B cell (primary cell): ENCODE measurements around the gene PAPPA. TPM values are rescaled to one million over a fixed set of nuclear protein-coding genes. Genes with fewer than 3 reads are reported as not detected.

Experiments used
- ATAC-seq: fragments of 200-7000 bp; cut with Tn5 transposase; one replicate; pipeline ENCODE4 v1.10.0; 2021; ENCODE audit warnings: low read depth, mild to moderate bottlenecking, moderate number of reproducible peaks, moderate library complexity
- CTCF ChIA-PET: fragments of 350-600 bp; sonication (Branson Sonifier 250); formaldehyde crosslinking; loops from one replicate; lab custom pipeline; 2021; ENCODE audit warnings: antibody characterized with exemption, inconsistent platforms; lab: Charles Lee
- POLR2A ChIA-PET: fragments of 350-600 bp; sonication (Branson Sonifier 250); formaldehyde crosslinking; loops from one replicate; lab custom pipeline; 2021; ENCODE audit warnings: antibody characterized with exemption; lab: Charles Lee
- DNase-seq: peaks from one replicate; pipeline ENCODE4 v3.0.0; 2013
- H2AFZ ChIP-seq: 2 replicates; pipeline ENCODE4 v1.6.1; 2012; ENCODE audit warnings: mild to moderate bottlenecking, low read depth, low read length; ENCODE audit not compliant: insufficient read depth, poor library complexity, severe bottlenecking
- H3K27ac ChIP-seq, 2 donors: 1 replicate in 1 of 2; 2 replicates in 1 of 2; pipeline ENCODE4 v1.5.1; 2012 to 2013; ENCODE audit warnings: low read length in 2 of 2, mild to moderate bottlenecking in 2 of 2, moderate library complexity in 1 of 2
- H3K27me3 ChIP-seq, 4 experiments: fragments of 200-600 bp in 1 of 4; sonication (generic) in 1 of 4; replicated peaks in 1 of 4; 1 replicate in 2 of 4; 2 replicates in 2 of 4; pipeline versions ENCODE4 v1.6.1 to v1.7.0; 2013 to 2016; ENCODE audit warnings: low read length in 3 of 4, mild to moderate bottlenecking in 2 of 4, mixed read lengths in 1 of 4, moderate library complexity in 1 of 4; ENCODE audit not compliant: insufficient read depth in 4 of 4, control insufficient read depth in 3 of 4; ENCODE audit errors: control extremely low read depth in 1 of 4
- H3K36me3 ChIP-seq, 2 experiments: replicated peaks in 1 of 2; 1 replicate in 1 of 2; 2 replicates in 1 of 2; pipeline versions ENCODE4 v1.6.1 to v1.7.1; 2013; ENCODE audit warnings: low read length in 1 of 2; ENCODE audit not compliant: insufficient read depth in 2 of 2, control insufficient read depth in 1 of 2; ENCODE audit errors: control extremely low read depth in 1 of 2, extremely low read depth in 1 of 2
- H3K4me1 ChIP-seq, 2 donors: fragments of 200-600 bp in 1 of 2; sonication (generic) in 1 of 2; 1 replicate in 1 of 2; 2 replicates in 1 of 2; pipeline versions ENCODE4 v1.5.1 to v1.6.1; 2013 to 2017; ENCODE audit warnings: low read length in 2 of 2; ENCODE audit not compliant: control insufficient read depth in 2 of 2, insufficient read depth in 2 of 2
- H3K4me2 ChIP-seq: replicated peaks from 2 replicates; pipeline ENCODE3; 2012; ENCODE audit warnings: mild to moderate bottlenecking, low read depth, low read length; ENCODE audit not compliant: poor library complexity, severe bottlenecking
- H3K4me3 ChIP-seq, 5 experiments: fragments of 200-600 bp in 1 of 5; sonication (generic) in 1 of 5; 1 replicate in 3 of 5; 2 replicates in 2 of 5; pipeline versions ENCODE4 v1.5.1 to v1.7.0; 2011 to 2016; ENCODE audit warnings: low read length in 4 of 5, mild to moderate bottlenecking in 4 of 5, low read depth in 2 of 5, control low read depth in 1 of 5, moderate library complexity in 1 of 5; ENCODE audit not compliant: insufficient read depth in 1 of 5; ENCODE audit errors: control extremely low read depth in 1 of 5, extremely low read depth in 1 of 5
- H3K79me2 ChIP-seq: fragments of 200-600 bp; sonication (generic); one replicate; pipeline ENCODE4 v1.6.0; 2016; ENCODE audit warnings: low read length; ENCODE audit not compliant: control insufficient read depth, insufficient read depth
- H3K9ac ChIP-seq: fragments of 200-600 bp; sonication (generic); 2 replicates; pipeline ENCODE4 v1.6.1; 2017; ENCODE audit warnings: mild to moderate bottlenecking, low read length, moderate library complexity
- H3K9me3 ChIP-seq, 3 donors: one replicate each; pipeline versions ENCODE4 v1.6.1 to v1.7.1; 2013; ENCODE audit warnings: low read length in 2 of 3; ENCODE audit not compliant: control insufficient read depth in 2 of 3, insufficient read depth in 1 of 3; ENCODE audit errors: control extremely low read depth in 1 of 3
- H4K20me1 ChIP-seq: 2 replicates; pipeline ENCODE4 v1.6.0; 2012; ENCODE audit warnings: mild to moderate bottlenecking, low read length; ENCODE audit not compliant: insufficient read depth, control insufficient read depth, poor library complexity, severe bottlenecking
- H3K27ac Mint-ChIP-seq: one replicate; pipeline ENCODE4 v1.8.0; 2021; ENCODE audit warnings: mixed read lengths
- H3K27me3 Mint-ChIP-seq: one replicate; pipeline ENCODE4 v1.8.0; 2021; ENCODE audit warnings: mixed read lengths
- H3K4me1 Mint-ChIP-seq: one replicate; pipeline ENCODE4 v1.8.0; 2021; ENCODE audit warnings: mixed read lengths
- H3K4me3 Mint-ChIP-seq: one replicate; pipeline ENCODE4 v1.8.0; 2021; ENCODE audit warnings: mixed read lengths
- H3K9me3 Mint-ChIP-seq: one replicate; pipeline ENCODE4 v1.8.0; 2022; ENCODE audit warnings: mixed read lengths; ENCODE audit not compliant: insufficient read depth
- EZH2 ChIP-seq: IDR thresholded peaks from 2 replicates; pipeline ENCODE4 v1.6.1; 2012; ENCODE audit warnings: borderline replicate concordance, low read depth, mild to moderate bottlenecking, moderate library complexity, low read length; ENCODE audit not compliant: insufficient read depth, poor library complexity, severe bottlenecking
- WGBS: methylation state at CpG from one replicate; pipeline ENCODE4 v1.1.5; 2013; ENCODE audit warnings: missing lambda C conversion rate; ENCODE audit not compliant: insufficient coverage; 5-methylcytosine and 5-hydroxymethylcytosine counted together
- intact Hi-C: fragments of 100-400 bp; cut with micrococcal nuclease; formaldehyde crosslinking; loops from one replicate; pipeline ENCODE4 v1.10.0; 2022
- polyA plus RNA-seq: library from polyadenylated mRNA; depleted of rRNA; stranded (reverse); fragments of >200 nt; gene quantifications from 2 replicates; pipeline ENCODE4 v1.2.3, GENCODE V29; 2012
- total RNA-seq, 2 donors: library from RNA; stranded (reverse); fragments of 120-200 nt in 1 of 2; gene quantifications; 1 replicate in 1 of 2; 2 replicates in 1 of 2; pipeline versions ENCODE4 v1.2.3 to v1.2.4, GENCODE V29; 2013 to 2022
- TF ChIP-seq, protein P1 (sequence below): fragments of 200-600 bp; IDR thresholded peaks from one replicate; pipeline ENCODE4 v1.8.0; 2022; ENCODE audit warnings: antibody characterized with exemption, mild to moderate bottlenecking

The PAPPA gene
- total and polyA plus RNA-seq, 2 donors (not counting 1 experiment from before 2014, with no cell fraction given): not detected

- Histone ChIP-seq H3K4me1 (no peaks in the 10 kb centered on the region), H3K4me3 (no peak overlapping the region), H3K4me2 (no peak overlapping the region), H3K27me3 (no peaks in the 10 kb centered on the region), H3K36me3 (no peaks in the 10 kb centered on the region), H2AFZ (no peak overlapping the region), H4K20me1 (no peaks in the 10 kb centered on the region), H3K79me2 (no peaks in the 10 kb centered on the region), H3K27ac (no peak overlapping the region), H3K9me3 (peaks cover 0 to 3% (median 0%) of the 10 kb centered on the region in 3 donors), H3K9ac (no peak overlapping the region)
- intact Hi-C loops: no loop called here
- WGBS: 95% methylated on average over 2 of the region's 4 CpGs
- no peaks in the 10 kb centered on the region for H3K27me3 Mint-ChIP-seq
- no peaks in the 10 kb centered on the region for H3K9me3 Mint-ChIP-seq
- no peak for ATAC-seq
- POLR2A ChIA-PET: no interaction called here
- TF ChIP-seq, protein P1, sequence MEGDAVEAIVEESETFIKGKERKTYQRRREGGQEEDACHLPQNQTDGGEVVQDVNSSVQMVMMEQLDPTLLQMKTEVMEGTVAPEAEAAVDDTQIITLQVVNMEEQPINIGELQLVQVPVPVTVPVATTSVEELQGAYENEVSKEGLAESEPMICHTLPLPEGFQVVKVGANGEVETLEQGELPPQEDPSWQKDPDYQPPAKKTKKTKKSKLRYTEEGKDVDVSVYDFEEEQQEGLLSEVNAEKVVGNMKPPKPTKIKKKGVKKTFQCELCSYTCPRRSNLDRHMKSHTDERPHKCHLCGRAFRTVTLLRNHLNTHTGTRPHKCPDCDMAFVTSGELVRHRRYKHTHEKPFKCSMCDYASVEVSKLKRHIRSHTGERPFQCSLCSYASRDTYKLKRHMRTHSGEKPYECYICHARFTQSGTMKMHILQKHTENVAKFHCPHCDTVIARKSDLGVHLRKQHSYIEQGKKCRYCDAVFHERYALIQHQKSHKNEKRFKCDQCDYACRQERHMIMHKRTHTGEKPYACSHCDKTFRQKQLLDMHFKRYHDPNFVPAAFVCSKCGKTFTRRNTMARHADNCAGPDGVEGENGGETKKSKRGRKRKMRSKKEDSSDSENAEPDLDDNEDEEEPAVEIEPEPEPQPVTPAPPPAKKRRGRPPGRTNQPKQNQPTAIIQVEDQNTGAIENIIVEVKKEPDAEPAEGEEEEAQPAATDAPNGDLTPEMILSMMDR: no peak
- no peak for TF ChIP-seq EZH2
- DNase-seq: no peak
- no peaks in the 10 kb centered on the region for H3K4me1 Mint-ChIP-seq
- CTCF ChIA-PET: no interaction called here
- no peak overlapping the region for H3K27ac Mint-ChIP-seq
- H3K4me3 Mint-ChIP-seq: no peak overlapping the region
Measured at GRCh38 chr9:116372786-116373185, 219.2 kb downstream of the PAPPA start.

GRCh38 chr9:116377179-116377798 lies 223.7 kb downstream of the PAPPA start:
- H3K4me1 ChIP-seq: no peaks in the 10 kb centered on the region
- no peak for DNase-seq
- H2AFZ ChIP-seq: no peak overlapping the region
- no peak overlapping the region for H3K4me2 ChIP-seq
- H3K27ac ChIP-seq: no peak overlapping the region
- Mint-ChIP-seq H3K4me1 (no peaks in the 10 kb centered on the region), H3K9me3 (no peaks in the 10 kb centered on the region), H3K27ac (no peak overlapping the region), H3K4me3 (no peak overlapping the region), H3K27me3 (no peaks in the 10 kb centered on the region)
- no peak overlapping the region for H3K4me3 ChIP-seq
- TF ChIP-seq, protein P1: no peak
- TF ChIP-seq EZH2: no peak
- no peak for ATAC-seq
- no peaks in the 10 kb centered on the region for H3K36me3 ChIP-seq
- H3K79me2 ChIP-seq: no peaks in the 10 kb centered on the region
- no peaks in the 10 kb centered on the region for H3K9me3 ChIP-seq
- intact Hi-C loops: no loop called here
- ChIA-PET CTCF (no interaction called here), POLR2A (no interaction called here)
- WGBS: 62% methylated on average over 3 of the region's 8 CpGs
- H3K9ac ChIP-seq: no peak overlapping the region
- no peaks in the 10 kb centered on the region for H3K27me3 ChIP-seq
- H4K20me1 ChIP-seq: no peaks in the 10 kb centered on the region
